ENCODE measurements around the gene RND2. TPM values are rescaled to one million over a fixed set of nuclear protein-coding genes. Genes with fewer than 3 reads are reported as not detected.
A peak's percentile ranks its signal among the peaks of the same experiment; 100 is the strongest.

Gene RND2
- total and polyA plus RNA-seq, 9 of the 15 experiments (the other 6 are each of a cell fraction or from before 2014, with no cell fraction given) = 0.15 to 1.9 (median 0.98) TPM

- TF ChIP-seq SRSF9 (IDR thresholded peaks at IDR 0.05; ENCODE audit: borderline replicate concordance, low read depth, low read length) = no peak
- peak; percentile 44; the same call in 1 of the 2 replicates for TF ChIP-seq ZNF24 (IDR thresholded peaks at IDR 0.05)
- peak; percentile 68 for TF ChIP-seq SMARCE1 (IDR thresholded peaks at IDR 0.05)
- TF ChIP-seq ZNF197 (CRISPR knock-in tag; IDR thresholded peaks at IDR 0.05; ENCODE audit: low read depth) = peak; percentile 44; the same call in 1 of the 2 replicates
- 0 out of 2 replicates have a peak, but pooled peaks have one; percentile 20 for TF ChIP-seq LARP7 (IDR thresholded peaks at IDR 0.05)
- TF ChIP-seq SRSF7 (optimal IDR thresholded peaks at IDR 0.05; ENCODE audit: low read depth, low read length) = no peak
- TF ChIP-seq TAF1 (IDR thresholded peaks at IDR 0.05; ENCODE audit: control insufficient read depth, extremely low read depth, insufficient read depth, low read length, severe bottlenecking) = peak; percentile 57
- TF ChIP-seq FOXK2 (conservative IDR thresholded peaks at IDR 0.05 in 1 of 2, IDR thresholded peaks at IDR 0.05 in 1 of 2; ENCODE audit: low read depth in 2 of 2) = peak; percentile 13 to 43; a peak in 1 of 4 replicates
- TF ChIP-seq ZNF644 (tag; IDR thresholded peaks at IDR 0.05; ENCODE audit: low read depth) = no peak
- no peak for TF ChIP-seq THRB (CRISPR knock-in tag; conservative IDR thresholded peaks at IDR 0.05)
- TF ChIP-seq ZNF740 (CRISPR knock-in tag; IDR thresholded peaks at IDR 0.05) = no peak
- TF ChIP-seq ZNF740 (tag; IDR thresholded peaks at IDR 0.05) = peak in 1 of 2 experiments; percentile 21; a peak in 1 of 4 replicates
- TF ChIP-seq E2F4 (CRISPR knock-in tag; IDR thresholded peaks at IDR 0.05; ENCODE audit: low read depth) = 0 out of 2 replicates have a peak, but pooled peaks have one; percentile 23
- no peak for TF ChIP-seq ZNF668 (CRISPR knock-in tag; IDR thresholded peaks at IDR 0.05)
- TF ChIP-seq ATF7 (IDR thresholded peaks at IDR 0.05) = peak; percentile 99
- TF ChIP-seq ELF1 (tag; IDR thresholded peaks at IDR 0.05) = peak; percentile 61; the same call in 1 of the 2 replicates
- 0 out of 2 replicates have a peak, but pooled peaks have one; percentile 18 for TF ChIP-seq ZNF175 (CRISPR knock-in tag; IDR thresholded peaks at IDR 0.05; ENCODE audit: low read depth)
- TF ChIP-seq POLR2A (conservative IDR thresholded peaks at IDR 0.05) = peak; percentile 84
- TF ChIP-seq ZNF253 (CRISPR knock-in tag; conservative IDR thresholded peaks at IDR 0.05) = no peak
- peak in 1 of 2 experiments; percentile 22; a peak in 1 of 4 replicates for TF ChIP-seq MAZ (CRISPR knock-in tag; conservative IDR thresholded peaks at IDR 0.05 in 1 of 2, IDR thresholded peaks at IDR 0.05 in 1 of 2)
- peak; percentile 88 for TF ChIP-seq TBP (optimal IDR thresholded peaks at IDR 0.05; ENCODE audit: low read depth, low read length)
- no peak for TF ChIP-seq ZNF134 (CRISPR knock-in tag; conservative IDR thresholded peaks at IDR 0.05)
- TF ChIP-seq CCNT2 (IDR thresholded peaks at IDR 0.05; ENCODE audit: borderline replicate concordance, extremely low read depth, insufficient read length, low read depth, low read length) = no peak
- TF ChIP-seq SRSF3 (IDR thresholded peaks at IDR 0.05; ENCODE audit: insufficient read depth, low read length) = no peak
- TF ChIP-seq CREB1 (IDR thresholded peaks at IDR 0.05) = no peak; the same call in 1 of the 2 replicates
- TF ChIP-seq CREB1 (CRISPR knock-in tag; IDR thresholded peaks at IDR 0.05) = no peak
These were observed at the start of gene RND2 (continued) for GRCh38 chr17:43024407-43025289.

Data from K562 (cell line).